Measurements from ENCODE around the gene TRAPPC10.

Gene TRAPPC10

DNA sequence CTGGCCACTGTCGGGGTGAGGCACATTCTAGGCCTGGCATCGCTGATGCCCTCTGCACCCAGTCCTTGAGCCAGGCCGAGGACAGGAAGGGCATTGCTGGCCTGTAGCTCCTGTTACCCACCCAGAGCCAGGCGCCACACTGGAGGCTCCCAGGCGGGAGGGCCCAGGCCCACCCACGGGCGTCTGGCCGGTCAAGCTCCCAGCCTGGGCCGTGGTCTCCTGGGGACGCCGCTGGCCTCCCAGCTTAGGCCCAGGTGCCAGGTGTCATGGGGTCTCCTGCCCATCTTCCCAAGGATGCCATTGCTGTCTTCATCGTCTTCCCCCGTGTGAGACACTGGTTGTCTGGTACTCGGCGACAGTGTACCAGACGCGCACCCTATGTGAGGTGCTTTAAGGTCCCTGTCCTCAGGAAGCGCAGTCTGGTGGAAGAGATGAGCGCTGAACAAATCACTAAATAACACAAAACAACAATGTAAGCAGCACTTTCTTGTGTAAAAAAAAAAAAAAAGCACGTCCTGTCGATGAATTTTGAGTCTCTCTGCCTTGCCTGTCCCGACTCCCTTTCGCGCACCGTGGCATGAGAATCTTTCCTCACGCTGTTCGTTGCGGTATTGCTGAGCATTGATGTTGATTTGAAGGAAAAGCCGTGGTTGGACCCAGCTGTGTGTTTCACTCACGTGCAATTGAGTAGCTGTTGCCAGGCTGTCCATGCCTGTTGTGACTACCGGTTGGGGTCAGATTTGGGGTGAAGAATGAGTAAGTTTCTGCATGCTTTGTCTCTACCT, 27.0 kb upstream of the TRAPPC10 start:
- H3K4me1 ChIP-seq (ENCODE audit: control insufficient read depth, low read depth, low read length) = peaks cover 8% of the 10 kb centered on the region
- H3K9ac ChIP-seq (ENCODE audit: low read length) = no peak overlapping the region
- no peaks in the 10 kb centered on the region for H3K9me3 ChIP-seq (ENCODE audit: control insufficient read depth, low read depth, low read length)
- H3K27me3 ChIP-seq (ENCODE audit: control insufficient read depth, insufficient read depth, low read length) = peaks cover 6% of the 10 kb centered on the region
- no peaks in the 10 kb centered on the region for H3K36me3 ChIP-seq (ENCODE audit: control insufficient read depth, low read depth, low read length)
- H3K4me3 ChIP-seq (ENCODE audit: low read length) = peak overlapping the region; percentile 52
- H3K27ac ChIP-seq (ENCODE audit: low read length) = no peak overlapping the region

DNA sequence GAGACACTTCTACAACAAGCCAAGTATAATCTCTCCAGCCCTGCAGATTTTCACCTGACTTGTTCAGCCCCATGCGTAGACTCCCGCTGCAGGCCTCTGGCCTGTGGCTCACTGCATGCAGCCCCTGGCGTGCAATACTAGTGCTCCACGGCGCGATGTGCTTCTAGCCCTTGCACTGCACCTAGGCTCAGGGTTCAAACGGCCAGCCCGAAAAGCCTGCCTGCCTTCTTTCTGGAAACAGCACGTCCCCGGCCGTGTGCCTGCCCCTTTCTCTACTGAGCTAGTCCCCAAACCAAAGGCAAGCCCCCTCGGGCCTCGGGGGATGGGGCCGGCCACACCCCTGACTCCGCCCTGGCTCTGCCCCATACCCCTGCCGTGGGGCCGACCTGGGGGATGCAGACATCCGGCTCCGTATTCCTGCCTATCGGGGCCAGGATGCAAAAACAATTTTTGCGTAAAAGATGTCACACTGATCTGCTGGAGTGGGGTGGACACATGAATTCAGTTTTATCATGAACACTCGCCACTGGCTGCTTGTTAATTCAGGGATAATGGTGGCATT, 26.3 kb upstream of the TRAPPC10 start:
- Histone ChIP-seq H3K27me3 (ENCODE audit: control insufficient read depth, insufficient read depth, low read length) (peaks cover 6% of the 10 kb centered on the region), H3K27ac (ENCODE audit: low read length) (no peak overlapping the region), H3K36me3 (ENCODE audit: control insufficient read depth, low read depth, low read length) (no peaks in the 10 kb centered on the region), H3K9me3 (ENCODE audit: control insufficient read depth, low read depth, low read length) (no peaks in the 10 kb centered on the region), H3K4me3 (ENCODE audit: low read length) (peak overlapping the region; percentile 52), H3K9ac (ENCODE audit: low read length) (no peak overlapping the region), H3K4me1 (ENCODE audit: control insufficient read depth, low read depth, low read length) (peaks cover 8% of the 10 kb centered on the region)

DNA sequence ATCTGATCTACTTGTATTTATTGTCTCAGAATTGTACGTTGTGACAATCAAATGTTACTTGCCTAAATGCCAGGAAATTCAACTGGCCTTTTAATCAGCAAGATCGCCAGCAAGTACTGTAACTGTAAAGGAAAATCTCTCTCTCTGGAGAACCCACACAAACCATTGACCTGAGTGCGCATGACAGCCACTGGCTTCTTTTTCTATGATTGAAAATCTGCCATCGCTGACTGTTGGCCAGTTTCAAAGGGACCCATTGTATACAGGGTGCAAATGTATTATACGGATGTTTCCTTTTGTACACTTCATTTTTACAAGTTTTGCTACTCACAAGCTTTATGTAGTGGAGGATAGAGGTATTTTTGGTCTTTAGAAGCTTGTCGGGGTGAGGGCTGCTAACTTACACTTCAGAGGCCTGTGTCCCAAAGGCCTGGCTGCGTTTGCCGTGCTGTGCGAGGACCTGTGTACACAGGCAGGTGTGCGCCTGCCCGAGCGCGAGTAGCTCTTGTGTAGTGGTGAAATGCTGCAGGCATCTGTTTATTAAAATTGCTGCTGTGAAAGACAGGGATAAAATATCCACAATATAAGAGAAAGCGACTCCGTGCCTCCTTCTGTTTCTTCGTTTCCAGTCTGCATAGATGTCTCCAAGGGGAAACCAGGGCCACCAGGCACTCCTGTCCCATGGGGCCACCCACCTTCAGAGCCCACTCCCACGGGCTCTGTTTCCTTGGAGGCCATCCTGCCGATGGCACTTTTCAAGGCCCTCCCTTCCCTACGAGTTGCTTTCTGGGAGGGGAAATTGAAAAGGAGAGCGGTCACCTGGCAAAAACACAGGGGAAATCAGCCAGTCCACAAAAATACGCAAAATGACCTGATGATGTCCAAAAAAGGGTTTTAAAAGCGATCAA, 25.3 kb upstream of the TRAPPC10 start:
- no peak overlapping the region for H3K27ac ChIP-seq (ENCODE audit: low read length)
- no peaks in the 10 kb centered on the region for H3K36me3 ChIP-seq (ENCODE audit: control insufficient read depth, low read depth, low read length)
- peaks cover 6% of the 10 kb centered on the region for H3K27me3 ChIP-seq (ENCODE audit: control insufficient read depth, insufficient read depth, low read length)
- peak overlapping the region; percentile 52 for H3K4me3 ChIP-seq (ENCODE audit: low read length)
- H3K9ac ChIP-seq (ENCODE audit: low read length) = no peak overlapping the region
- H3K4me1 ChIP-seq (ENCODE audit: control insufficient read depth, low read depth, low read length) = peaks cover 8% of the 10 kb centered on the region
- H3K9me3 ChIP-seq (ENCODE audit: control insufficient read depth, low read depth, low read length) = no peaks in the 10 kb centered on the region

DNA sequence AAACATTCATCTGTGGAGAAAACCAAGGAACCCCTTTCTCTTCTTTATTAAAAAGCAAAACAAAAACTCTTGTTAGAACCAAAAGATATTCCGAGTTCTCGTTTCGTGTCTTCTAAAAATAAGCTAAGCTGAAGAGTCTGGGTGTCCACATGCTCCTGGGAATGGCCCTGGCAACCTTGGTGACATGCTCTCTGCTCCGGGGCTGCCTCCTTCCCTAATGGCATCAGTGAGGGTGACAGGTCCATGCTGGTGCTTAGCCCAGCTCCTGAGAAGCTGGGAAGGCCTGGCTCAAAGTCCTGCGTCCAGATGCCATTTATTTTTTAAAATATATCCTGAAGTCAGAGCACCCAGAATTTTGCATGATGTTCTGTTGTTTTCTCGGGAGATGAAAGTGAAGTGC, 24.6 kb upstream of the TRAPPC10 start:
- Histone ChIP-seq H3K4me3 (ENCODE audit: low read length) (no peak overlapping the region), H3K9ac (ENCODE audit: low read length) (no peak overlapping the region), H3K4me1 (ENCODE audit: control insufficient read depth, low read depth, low read length) (peaks cover 8% of the 10 kb centered on the region), H3K36me3 (ENCODE audit: control insufficient read depth, low read depth, low read length) (no peaks in the 10 kb centered on the region), H3K9me3 (ENCODE audit: control insufficient read depth, low read depth, low read length) (no peaks in the 10 kb centered on the region), H3K27ac (ENCODE audit: low read length) (no peak overlapping the region), H3K27me3 (ENCODE audit: control insufficient read depth, insufficient read depth, low read length) (peaks cover 6% of the 10 kb centered on the region)

DNA sequence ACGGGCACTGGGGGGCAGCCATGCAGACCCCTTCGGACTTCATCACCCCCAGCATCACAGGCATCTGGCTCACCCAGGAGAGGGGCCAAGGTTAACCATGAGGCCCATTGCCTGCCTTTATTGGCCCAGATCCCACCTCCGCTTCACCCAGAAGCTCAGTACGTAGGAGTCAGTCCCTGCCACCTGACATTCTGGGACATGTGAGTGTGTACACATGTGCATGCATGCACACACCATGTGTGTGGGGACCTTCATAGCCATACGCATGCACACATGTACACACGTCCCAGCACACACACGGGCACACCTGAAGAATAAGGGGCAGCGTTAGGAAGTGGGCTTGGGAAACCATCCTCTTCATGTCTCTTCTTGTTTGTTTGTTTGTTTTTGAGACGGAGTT, 24.1 kb upstream of the TRAPPC10 start:
- H3K4me1 ChIP-seq (ENCODE audit: control insufficient read depth, low read depth, low read length) = peaks cover 8% of the 10 kb centered on the region
- H3K36me3 ChIP-seq (ENCODE audit: control insufficient read depth, low read depth, low read length) = no peaks in the 10 kb centered on the region
- no peak overlapping the region for H3K4me3 ChIP-seq (ENCODE audit: low read length)

DNA sequence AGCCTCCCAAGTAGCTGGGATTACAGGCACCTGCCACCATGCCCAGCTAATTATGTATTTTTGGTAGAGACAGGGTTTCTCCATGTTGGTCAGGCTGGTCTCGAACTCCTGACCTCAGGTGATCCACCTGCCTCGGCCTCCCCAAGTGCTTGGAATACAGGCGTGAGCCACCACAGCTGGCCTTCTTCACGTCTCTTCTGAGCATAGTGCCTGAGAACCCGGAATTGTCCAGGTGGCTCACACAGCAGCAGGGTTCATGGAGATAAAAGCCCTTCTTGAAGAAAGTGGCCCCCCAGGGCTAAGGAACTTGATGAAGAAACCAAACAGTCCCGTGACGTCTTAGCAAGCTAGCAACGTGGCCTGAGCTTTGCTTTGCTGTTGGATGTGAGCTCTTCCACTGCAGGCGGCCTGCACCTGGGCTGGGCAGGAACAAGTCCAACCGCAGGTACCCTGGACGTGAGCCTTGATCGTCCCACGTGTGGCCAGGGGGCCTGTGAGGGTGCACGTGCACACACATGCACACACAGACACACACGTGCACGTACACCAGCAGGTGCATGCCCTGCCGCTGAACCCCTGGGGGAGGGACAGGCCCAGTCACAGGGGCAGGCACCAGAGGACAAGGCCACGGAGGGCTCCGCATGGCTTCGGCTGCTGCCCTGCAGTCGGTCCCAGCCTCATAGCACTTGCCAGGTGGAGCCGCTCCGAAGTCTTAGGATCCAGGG, 23.4 kb upstream of the TRAPPC10 start:
- H3K9me3 ChIP-seq (ENCODE audit: control insufficient read depth, low read depth, low read length) = no peaks in the 10 kb centered on the region
- peaks cover 6% of the 10 kb centered on the region for H3K27me3 ChIP-seq (ENCODE audit: control insufficient read depth, insufficient read depth, low read length)
- no peak overlapping the region for H3K9ac ChIP-seq (ENCODE audit: low read length)
- H3K4me3 ChIP-seq (ENCODE audit: low read length) = no peak overlapping the region
- no peaks in the 10 kb centered on the region for H3K36me3 ChIP-seq (ENCODE audit: control insufficient read depth, low read depth, low read length)
- H3K4me1 ChIP-seq (ENCODE audit: control insufficient read depth, low read depth, low read length) = peaks cover 8% of the 10 kb centered on the region
- no peak overlapping the region for H3K27ac ChIP-seq (ENCODE audit: low read length)

More for the DNA sequence above, 24.1 kb upstream of the TRAPPC10 start:
- H3K27me3 ChIP-seq (ENCODE audit: control insufficient read depth, insufficient read depth, low read length) = peaks cover 6% of the 10 kb centered on the region
- no peak overlapping the region for H3K9ac ChIP-seq (ENCODE audit: low read length)
- H3K27ac ChIP-seq (ENCODE audit: low read length) = no peak overlapping the region
- no peaks in the 10 kb centered on the region for H3K9me3 ChIP-seq (ENCODE audit: control insufficient read depth, low read depth, low read length)

DNA sequence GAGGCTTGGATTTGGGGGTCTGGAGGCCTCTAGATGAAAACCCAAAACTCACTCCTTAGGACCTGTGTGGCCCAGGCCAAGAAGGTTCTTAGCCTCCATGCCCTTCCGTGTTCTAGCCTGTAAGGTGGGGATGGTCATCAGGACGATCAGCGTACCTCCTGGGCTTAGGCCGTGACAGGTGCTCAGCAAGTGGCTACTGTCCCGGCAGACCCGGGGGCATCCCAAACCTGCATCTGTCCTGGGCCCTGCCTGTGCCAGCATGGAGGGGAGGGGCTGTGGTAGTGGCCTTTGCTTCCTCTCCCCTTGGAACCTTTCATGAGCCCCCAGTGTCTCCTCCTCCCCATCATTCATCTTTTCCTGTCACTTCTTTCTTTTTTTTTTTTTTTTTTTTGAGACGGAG, 22.7 kb upstream of the TRAPPC10 start:
- Histone ChIP-seq H3K27ac (ENCODE audit: low read length) (no peak overlapping the region), H3K9ac (ENCODE audit: low read length) (no peak overlapping the region), H3K27me3 (ENCODE audit: control insufficient read depth, insufficient read depth, low read length) (peaks cover 6% of the 10 kb centered on the region), H3K4me1 (ENCODE audit: control insufficient read depth, low read depth, low read length) (peaks cover 8% of the 10 kb centered on the region), H3K36me3 (ENCODE audit: control insufficient read depth, low read depth, low read length) (no peaks in the 10 kb centered on the region), H3K9me3 (ENCODE audit: control insufficient read depth, low read depth, low read length) (no peaks in the 10 kb centered on the region), H3K4me3 (ENCODE audit: low read length) (no peak overlapping the region)

DNA sequence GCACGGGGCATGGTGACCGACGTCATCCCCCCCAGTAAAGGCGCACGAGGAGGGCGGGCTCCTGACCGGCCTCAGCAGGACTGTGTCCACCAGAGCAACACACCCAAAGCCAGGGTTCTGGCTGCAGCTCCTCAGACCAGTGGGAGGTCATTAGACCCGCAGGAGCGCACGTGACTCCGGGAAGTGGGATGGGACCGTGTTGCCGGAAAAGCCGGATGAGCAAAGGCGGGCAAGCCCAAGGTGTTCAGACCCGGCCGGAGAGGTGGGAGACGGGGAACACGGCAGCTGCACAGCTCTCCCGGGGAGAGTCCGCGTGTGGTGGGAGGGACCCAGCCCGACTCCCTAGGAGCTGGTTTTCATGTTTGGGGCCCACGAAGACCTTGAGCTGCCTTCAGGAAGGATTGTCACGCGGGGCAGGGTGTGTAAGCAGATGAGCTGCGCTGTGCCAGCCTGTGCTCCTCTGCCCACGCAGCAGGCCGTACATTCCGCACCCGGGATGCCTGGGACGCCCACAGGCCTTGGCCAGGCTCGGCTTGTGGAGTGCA, 20.6 kb upstream of the TRAPPC10 start:
- Histone ChIP-seq H3K4me3 (ENCODE audit: low read length) (no peak overlapping the region), H3K27me3 (ENCODE audit: control insufficient read depth, insufficient read depth, low read length) (peaks cover 3% of the 10 kb centered on the region), H3K4me1 (ENCODE audit: control insufficient read depth, low read depth, low read length) (no peaks in the 10 kb centered on the region), H3K9me3 (ENCODE audit: control insufficient read depth, low read depth, low read length) (no peaks in the 10 kb centered on the region), H3K27ac (ENCODE audit: low read length) (no peak overlapping the region), H3K36me3 (ENCODE audit: control insufficient read depth, low read depth, low read length) (no peaks in the 10 kb centered on the region), H3K9ac (ENCODE audit: low read length) (no peak overlapping the region)

DNA sequence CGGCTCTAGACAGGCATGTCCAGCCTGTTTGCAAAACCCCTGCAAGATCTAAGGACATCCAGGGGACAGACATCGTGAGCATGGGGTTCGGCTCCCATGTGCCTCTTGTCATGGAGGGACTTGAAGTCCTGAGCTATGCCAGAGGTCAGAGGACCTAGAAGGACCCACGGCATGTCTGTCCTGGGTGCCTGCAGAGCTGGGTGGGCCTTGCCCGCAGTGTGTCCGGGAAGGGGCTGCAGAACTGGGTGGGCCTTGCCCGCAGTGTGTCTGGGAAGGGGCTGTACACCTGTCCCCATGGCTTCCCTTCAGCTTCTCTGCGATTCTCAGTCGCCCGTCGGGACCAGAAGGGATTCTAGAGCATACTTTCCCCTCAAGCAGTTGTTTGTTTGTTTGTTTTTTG, 20.0 kb upstream of the TRAPPC10 start:
- H3K9me3 ChIP-seq (ENCODE audit: control insufficient read depth, low read depth, low read length) = no peaks in the 10 kb centered on the region
- H3K4me1 ChIP-seq (ENCODE audit: control insufficient read depth, low read depth, low read length) = no peaks in the 10 kb centered on the region
- H3K9ac ChIP-seq (ENCODE audit: low read length) = no peak overlapping the region
- no peaks in the 10 kb centered on the region for H3K36me3 ChIP-seq (ENCODE audit: control insufficient read depth, low read depth, low read length)
- no peak overlapping the region for H3K4me3 ChIP-seq (ENCODE audit: low read length)
- no peak overlapping the region for H3K27ac ChIP-seq (ENCODE audit: low read length)
- H3K27me3 ChIP-seq (ENCODE audit: control insufficient read depth, insufficient read depth, low read length) = no peaks in the 10 kb centered on the region

DNA sequence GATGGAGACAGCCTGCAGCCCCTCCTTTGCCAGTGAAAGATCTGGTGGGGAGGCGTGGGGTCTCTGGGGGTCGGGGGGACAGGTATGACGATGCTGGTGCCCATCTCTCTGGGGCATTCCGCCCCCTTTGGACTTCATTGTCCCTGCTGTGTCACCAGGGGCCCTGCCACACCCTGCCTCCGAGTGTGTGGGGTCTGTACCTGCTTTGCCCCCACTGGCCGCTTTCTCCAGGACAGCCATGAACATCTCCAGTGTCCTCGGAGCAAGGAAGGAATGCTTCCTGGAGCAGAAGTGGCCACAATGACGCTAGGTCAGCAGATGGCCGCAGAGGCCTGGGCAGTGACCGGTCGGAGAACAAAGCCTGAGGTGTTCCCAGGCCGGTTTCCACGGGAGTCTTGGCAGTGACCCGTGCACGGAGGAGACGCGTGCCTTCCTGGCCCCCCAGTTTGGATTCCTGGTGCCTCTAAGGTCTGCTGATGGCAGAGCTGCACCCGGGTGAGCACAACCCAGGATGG, 18.6 kb upstream of the TRAPPC10 start:
- no peak overlapping the region for H3K27ac ChIP-seq (ENCODE audit: low read length)
- H3K9ac ChIP-seq (ENCODE audit: low read length) = no peak overlapping the region
- no peak overlapping the region for H3K4me3 ChIP-seq (ENCODE audit: low read length)
- H3K9me3 ChIP-seq (ENCODE audit: control insufficient read depth, low read depth, low read length) = no peaks in the 10 kb centered on the region
- H3K36me3 ChIP-seq (ENCODE audit: control insufficient read depth, low read depth, low read length) = no peaks in the 10 kb centered on the region
- no peaks in the 10 kb centered on the region for H3K4me1 ChIP-seq (ENCODE audit: control insufficient read depth, low read depth, low read length)
- no peaks in the 10 kb centered on the region for H3K27me3 ChIP-seq (ENCODE audit: control insufficient read depth, insufficient read depth, low read length)

DNA sequence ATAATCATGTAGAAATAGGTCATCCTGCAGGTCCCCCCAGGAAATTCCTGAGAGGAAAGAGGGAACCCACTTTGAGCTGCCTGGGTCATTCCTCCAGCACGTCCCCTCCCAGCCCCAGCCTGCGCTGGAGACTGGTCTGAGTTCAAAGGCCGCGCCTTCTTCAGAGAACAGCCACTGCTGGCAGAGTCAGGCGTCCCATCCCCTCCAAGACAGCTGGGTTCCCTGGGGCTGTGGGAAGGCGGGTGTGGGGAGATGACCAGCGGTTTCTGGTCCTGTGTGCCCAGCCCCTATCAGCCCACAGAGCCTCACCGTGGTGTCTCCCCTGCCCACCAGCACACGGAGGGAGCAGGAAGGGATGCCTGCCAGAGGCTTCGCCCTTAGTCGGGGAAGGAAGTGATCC, 18.0 kb upstream of the TRAPPC10 start:
- H3K4me1 ChIP-seq (ENCODE audit: control insufficient read depth, low read depth, low read length) = no peaks in the 10 kb centered on the region

More for the DNA sequence above, 18.0 kb upstream of the TRAPPC10 start:
- Histone ChIP-seq H3K9me3 (ENCODE audit: control insufficient read depth, low read depth, low read length) (no peaks in the 10 kb centered on the region), H3K27me3 (ENCODE audit: control insufficient read depth, insufficient read depth, low read length) (no peaks in the 10 kb centered on the region), H3K36me3 (ENCODE audit: control insufficient read depth, low read depth, low read length) (no peaks in the 10 kb centered on the region), H3K27ac (ENCODE audit: low read length) (no peak overlapping the region), H3K9ac (ENCODE audit: low read length) (no peak overlapping the region), H3K4me3 (ENCODE audit: low read length) (no peak overlapping the region)

Measured in iPS-18a (cell line).